Measurements from ENCODE around the gene RGS3.
A peak's percentile ranks its signal among the peaks of the same experiment; 100 is the strongest.

The RGS3 gene

GRCh38 chr9:113590389-113590788, 126.9 kb downstream of the RGS3 start:
- no peak for DNase-seq

- DNase-seq: peak in 3 of 5 experiments; percentile 26 to 65 (median 39)
Measured at GRCh38 chr9:113590991-113591898, 127.7 kb downstream of the RGS3 start.

- no peak for DNase-seq
Measured at GRCh38 chr9:113591899-113592625, 128.5 kb downstream of the RGS3 start.

DNA sequence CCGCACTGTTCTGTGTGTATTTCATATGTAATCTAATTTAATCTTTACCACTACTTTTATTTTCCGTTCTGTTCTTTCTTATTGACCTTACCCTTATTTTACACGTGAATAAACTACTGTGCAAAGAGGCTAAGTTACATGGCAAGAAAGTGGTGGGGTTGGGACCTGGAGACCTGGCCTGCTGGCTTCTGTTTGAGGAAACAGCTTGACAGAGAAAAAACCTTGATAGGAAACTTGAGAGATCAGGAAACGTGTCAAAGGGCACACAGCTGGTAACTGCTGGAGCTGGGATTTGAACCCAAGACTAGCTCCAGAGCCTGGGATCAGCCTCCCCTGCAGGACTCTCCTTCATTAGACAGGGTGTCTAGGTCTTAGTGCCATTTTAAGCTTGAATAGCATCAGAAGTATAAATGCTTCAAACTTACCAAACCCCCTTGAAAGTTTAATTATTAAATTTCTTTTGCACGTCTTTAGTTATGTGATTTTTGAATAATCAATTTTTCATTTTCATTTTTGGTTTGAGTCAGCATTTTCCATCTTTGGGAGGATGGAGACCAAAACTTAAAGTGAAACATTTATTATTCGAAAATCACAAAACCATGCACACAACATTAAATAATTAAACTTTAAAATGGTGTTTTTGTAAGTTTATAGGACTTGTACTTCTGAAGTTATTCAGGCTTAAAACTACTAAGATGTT, 129.5 kb downstream of the RGS3 start:
- peak in 1 of 5 experiments; percentile 32 for DNase-seq

- DNase-seq: peak in 1 of 5 experiments; percentile 14
Measured at GRCh38 chr9:113593682-113594281, 130.3 kb downstream of the RGS3 start.

GRCh38 chr9:113594484-113595299, 131.2 kb downstream of the RGS3 start:
- no peak for DNase-seq

- DNase-seq: no peak
Measured at GRCh38 chr9:113596616-113597320, 133.2 kb downstream of the RGS3 start.

GRCh38 chr9:113597390-113598241, 134.1 kb downstream of the RGS3 start:
- DNase-seq: no peak

- no peak for DNase-seq
Measured at GRCh38 chr9:113598451-113598850, 134.9 kb downstream of the RGS3 start.

GRCh38 chr9:113598883-113599282, 135.4 kb downstream of the RGS3 start:
- no peak for DNase-seq

DNA sequence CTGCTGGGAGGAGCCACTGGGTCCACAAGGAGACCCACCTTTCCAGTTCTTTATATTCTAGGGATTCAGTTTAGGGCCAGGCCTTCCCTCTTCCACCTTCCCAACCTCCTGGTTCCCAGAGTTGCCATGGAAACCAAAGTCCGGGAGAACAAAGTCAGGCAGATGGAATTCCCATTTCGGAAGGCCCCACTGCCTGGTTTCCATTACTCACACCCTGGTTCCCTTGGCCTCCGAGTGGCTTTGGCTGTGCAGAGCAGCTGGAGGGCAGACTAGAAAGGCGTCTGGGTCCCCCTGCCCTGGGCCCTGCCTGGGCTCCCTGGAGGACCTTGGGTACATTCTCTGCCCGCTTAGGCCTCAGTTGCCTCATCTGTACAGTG, 136.1 kb downstream of the RGS3 start:
- no peak for DNase-seq

DNA sequence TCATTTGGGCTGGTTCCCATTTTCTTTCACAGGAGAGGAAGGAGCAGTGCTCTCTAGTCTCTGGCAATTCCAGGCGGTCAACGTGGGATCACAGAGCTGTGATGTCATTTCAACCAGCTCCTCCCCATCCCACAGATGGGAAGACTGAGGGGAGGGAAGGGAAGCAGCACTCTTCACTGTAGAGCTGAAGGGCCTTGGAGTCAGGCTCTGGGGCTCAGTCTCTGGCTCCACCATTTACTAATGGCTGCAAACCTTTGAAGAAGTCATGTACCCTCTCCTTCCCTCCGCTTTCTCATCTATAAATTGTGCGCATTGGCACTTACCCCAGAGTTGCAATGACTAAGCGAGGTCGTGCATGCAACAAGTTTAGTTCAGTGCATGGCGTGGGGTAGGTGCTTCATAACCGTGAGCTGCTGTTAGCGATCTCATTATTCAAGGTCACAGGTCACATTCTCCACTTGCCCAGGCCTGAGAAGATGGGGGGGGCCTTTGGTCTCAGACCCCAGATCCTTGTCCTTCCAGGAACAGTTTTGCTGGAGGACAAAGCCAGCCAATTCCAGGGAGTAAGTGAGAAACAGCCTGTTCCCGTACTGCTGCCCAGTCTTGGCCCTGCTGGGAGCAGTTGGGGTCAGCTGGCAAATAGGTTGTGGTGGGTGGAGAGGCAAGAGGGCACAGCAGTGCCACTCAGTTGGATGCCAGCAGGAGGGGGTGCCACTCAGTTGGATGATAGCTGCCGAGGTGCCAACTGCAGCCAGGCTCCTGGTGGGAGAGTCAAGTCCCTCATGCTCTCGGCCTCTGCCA, 136.7 kb downstream of the RGS3 start:
- DNase-seq: no peak

- no peak for DNase-seq
Measured at GRCh38 chr9:113600871-113601614, 137.5 kb downstream of the RGS3 start.

- no peak for DNase-seq
Measured at GRCh38 chr9:113601656-113602055, 138.1 kb downstream of the RGS3 start.

DNA sequence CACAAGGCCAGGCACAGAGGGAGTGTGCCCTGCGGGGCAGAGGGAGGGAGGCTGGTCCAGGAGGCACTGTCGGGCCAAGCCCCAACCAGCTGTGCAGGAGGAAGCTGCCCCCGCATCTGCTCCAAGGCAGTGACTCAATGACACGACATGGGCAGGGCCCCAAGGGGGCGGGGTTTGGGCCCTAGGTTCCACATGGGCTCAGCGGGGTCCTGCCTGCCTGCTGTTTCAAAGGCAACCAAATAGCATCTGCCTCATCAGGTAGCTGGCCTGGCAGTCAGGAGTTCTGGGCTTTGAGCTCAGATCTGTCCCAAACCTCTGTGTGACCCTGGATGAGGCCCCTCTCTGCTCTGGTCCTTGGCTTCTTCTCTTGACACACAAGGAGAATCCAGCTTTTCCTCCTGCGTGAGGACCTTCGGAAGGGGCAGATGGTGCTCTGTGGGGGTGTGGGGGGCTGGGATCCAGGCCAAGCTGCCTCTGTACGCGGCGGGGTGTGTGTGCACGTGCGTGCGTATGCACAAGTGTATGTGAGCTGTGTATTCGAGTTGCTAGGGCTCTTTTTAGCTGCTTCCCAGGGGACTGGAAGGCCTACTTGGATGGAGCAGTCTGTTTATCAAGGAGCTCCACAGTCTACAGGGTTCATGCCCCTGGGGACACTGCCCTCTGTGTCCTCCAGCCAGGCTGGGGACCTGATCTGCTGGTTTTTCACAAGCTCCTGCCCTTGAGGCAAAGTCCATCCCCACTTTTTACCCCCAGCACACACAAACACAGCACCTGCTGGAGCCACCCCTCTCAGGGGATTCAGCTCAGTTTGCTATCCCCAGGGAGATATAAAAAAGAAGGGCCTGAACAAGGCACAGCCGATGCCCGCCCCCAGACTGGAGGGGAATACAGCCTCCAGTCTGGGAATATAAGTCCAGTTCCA, 138.9 kb downstream of the RGS3 start:
- DNase-seq: peak in 2 of 5 experiments; percentile 20 to 24

GRCh38 chr9:113603048-113603375, 139.5 kb downstream of the RGS3 start:
- no peak for DNase-seq

DNA sequence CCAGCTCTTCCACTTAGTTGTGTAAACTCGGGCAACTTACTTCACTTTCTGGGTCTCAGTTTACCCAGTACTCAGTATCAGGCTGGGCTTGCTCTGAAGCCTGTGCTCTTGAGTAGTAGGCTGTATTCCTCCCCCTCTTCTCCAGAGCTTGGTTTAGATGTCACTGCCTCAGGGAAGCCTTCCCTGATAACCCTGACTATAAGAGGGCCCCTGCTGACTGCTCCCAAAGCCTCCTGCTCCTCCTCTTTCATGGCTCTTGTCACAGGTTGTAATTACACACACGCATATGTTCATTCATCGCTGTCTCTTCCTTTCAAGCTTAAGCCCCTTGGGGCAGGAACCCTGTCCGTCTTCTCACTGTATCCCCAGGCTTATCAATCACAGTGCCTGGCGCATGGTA, 140.2 kb downstream of the RGS3 start:
- DNase-seq: no peak

- no peak for DNase-seq
Measured at GRCh38 chr9:113604393-113604792, 140.9 kb downstream of the RGS3 start.
